GM19239 (cell line): ENCODE data around the gene ART5.
"Not testable (repeated sequence)": the region's sequence is repeated elsewhere in the genome, so short reads cannot be mapped to it uniquely, and the experiment has no call there.

ENCODE experiments used
- DNase-seq: peaks from one replicate; pipeline ENCODE4 v3.0.0; 2011; ENCODE audit warnings: low spot score; ENCODE audit not compliant: insufficient read length
- FAIRE-seq: peaks from 2 replicates; lab custom pipeline; 2011; peaks lifted over from hg19 to GRCh38; lab: Jason Lieb, UNC

Gene ART5

DNA sequence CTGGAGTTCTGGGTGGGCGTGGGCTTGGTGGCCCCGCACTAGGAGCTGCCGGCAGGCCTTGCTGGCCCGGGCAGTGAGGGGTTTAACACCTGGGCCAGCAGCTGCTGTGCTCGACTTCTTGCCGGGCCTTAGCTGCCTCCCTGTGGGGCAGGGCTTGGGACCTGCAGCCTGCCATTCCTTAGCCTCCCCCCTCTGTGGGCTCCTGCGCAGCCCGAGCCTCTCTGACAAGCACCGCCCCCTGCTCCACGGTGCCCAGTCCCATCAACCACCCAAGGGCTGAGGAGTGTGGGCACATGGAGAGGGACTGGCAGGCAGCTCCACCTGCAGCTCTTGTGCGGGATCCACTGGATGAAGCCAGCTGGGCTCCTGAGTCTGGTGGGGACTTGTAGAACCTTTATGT, 53.0 kb downstream of the ART5 start:
- not testable (repeated sequence) for FAIRE-seq

More for the DNA sequence above, 53.0 kb downstream of the ART5 start:
- not testable (repeated sequence) for DNase-seq
